NB4 (cell line): ENCODE data around the gene ARHGAP35.

Experiments used
- POLR2A ChIP-seq: IDR thresholded peaks from 2 replicates; pipeline ENCODE4 v1.6.1; 2011; ENCODE audit warnings: mild to moderate bottlenecking; ENCODE audit not compliant: insufficient read length; ENCODE audit errors: extremely low read depth
- TF ChIP-seq, protein P1 (sequence below): IDR thresholded peaks from one replicate; pipeline ENCODE4 v1.5.1; 2012; ENCODE audit warnings: low read depth, low read length
- TF ChIP-seq, protein P2 (sequence below): IDR thresholded peaks from 2 replicates; pipeline ENCODE4 v1.6.1; 2011; ENCODE audit warnings: low read depth, low read length

DNA sequence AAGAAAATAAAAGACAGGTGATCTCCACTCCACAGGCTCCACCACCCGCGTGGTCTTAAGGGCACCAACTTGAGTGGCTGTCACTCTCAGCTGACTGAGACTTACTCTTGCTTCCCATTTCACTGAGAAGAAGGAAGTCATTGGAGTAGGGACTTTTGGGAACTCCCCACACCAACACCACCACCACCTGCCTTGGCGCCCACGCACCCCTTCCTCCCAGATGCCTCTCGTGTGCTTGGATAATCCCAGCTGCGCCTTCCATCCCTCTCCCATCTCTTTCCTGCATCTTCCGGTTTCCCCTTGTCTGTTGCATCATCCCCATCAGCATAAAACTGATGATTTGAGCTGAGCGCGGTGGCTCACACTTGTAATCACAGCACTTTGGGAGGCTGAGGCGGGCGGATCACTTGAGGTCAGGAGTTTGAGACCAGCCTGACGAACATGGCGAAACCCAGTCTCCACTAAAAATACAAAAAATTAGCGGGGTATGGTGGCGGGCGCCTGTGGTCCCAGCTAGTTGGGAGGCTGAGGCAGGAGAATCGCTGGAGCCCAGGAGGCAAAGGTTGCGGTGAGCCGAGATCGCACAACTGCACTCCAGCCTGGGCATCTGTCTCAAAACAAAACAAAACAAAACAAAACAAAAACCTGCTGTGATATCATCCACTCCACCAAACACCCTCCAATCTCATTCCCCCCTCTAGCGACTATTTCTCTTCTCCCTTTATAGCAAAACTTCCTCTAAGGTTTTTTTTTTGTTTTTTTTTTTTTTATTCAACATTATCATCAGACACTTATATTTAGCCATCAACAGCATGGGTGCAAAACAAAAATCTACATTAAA is 35.7 kb upstream of the ARHGAP35 start:
- TF ChIP-seq POLR2A, result no peak
- TF ChIP-seq, protein P1, sequence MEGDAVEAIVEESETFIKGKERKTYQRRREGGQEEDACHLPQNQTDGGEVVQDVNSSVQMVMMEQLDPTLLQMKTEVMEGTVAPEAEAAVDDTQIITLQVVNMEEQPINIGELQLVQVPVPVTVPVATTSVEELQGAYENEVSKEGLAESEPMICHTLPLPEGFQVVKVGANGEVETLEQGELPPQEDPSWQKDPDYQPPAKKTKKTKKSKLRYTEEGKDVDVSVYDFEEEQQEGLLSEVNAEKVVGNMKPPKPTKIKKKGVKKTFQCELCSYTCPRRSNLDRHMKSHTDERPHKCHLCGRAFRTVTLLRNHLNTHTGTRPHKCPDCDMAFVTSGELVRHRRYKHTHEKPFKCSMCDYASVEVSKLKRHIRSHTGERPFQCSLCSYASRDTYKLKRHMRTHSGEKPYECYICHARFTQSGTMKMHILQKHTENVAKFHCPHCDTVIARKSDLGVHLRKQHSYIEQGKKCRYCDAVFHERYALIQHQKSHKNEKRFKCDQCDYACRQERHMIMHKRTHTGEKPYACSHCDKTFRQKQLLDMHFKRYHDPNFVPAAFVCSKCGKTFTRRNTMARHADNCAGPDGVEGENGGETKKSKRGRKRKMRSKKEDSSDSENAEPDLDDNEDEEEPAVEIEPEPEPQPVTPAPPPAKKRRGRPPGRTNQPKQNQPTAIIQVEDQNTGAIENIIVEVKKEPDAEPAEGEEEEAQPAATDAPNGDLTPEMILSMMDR, result no peak
- TF ChIP-seq, protein P2, sequence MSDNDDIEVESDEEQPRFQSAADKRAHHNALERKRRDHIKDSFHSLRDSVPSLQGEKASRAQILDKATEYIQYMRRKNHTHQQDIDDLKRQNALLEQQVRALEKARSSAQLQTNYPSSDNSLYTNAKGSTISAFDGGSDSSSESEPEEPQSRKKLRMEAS, result no peak
